HEK293 (cell line): ENCODE measurements around the gene RAB36.

Experiments
- CTCF ChIA-PET: fragments of 350-600 bp; formaldehyde crosslinking; extraction: SDS; loops from one replicate; lab custom pipeline; 2021; ENCODE audit warnings: antibody characterized with exemption; lab: Yijun Ruan, JAX
- POLR2A ChIA-PET: fragments of 300-600 bp; formaldehyde crosslinking; extraction: SDS; loops from one replicate; lab custom pipeline; 2020; ENCODE audit warnings: antibody characterized with exemption, inconsistent platforms; lab: Yijun Ruan, JAX
- H3K27ac ChIP-seq: fragments of 200-500 bp; sonication (Bioruptor generic); 2 replicates; pipeline ENCODE4 v1.5.1; 2014; ENCODE audit warnings: low read depth, low read length, control low read depth, inconsistent platforms; ENCODE audit errors: extremely low read depth
- H3K36me3 ChIP-seq, 2 experiments: fragments of 200-500 bp in 1 of 2; sonication (Bioruptor generic) in 1 of 2; 1 replicate in 1 of 2; 2 replicates in 1 of 2; pipeline ENCODE4 v1.5.1; 2014 to 2017; ENCODE audit warnings: inconsistent platforms in 2 of 2, low read length in 2 of 2; ENCODE audit not compliant: control insufficient read depth in 2 of 2, insufficient read depth in 1 of 2
- H3K4me1 ChIP-seq: fragments of 200-500 bp; sonication (Bioruptor generic); 2 replicates; pipeline ENCODE4 v1.5.1; 2014; ENCODE audit warnings: mild to moderate bottlenecking, low read length, inconsistent platforms; ENCODE audit not compliant: control insufficient read depth, insufficient read depth
- H3K4me3 ChIP-seq: 2 replicates; pipeline ENCODE4 v1.5.1; 2011; ENCODE audit warnings: low read depth, mild to moderate bottlenecking, control low read depth, low read length, moderate library complexity
- H3K9me3 ChIP-seq: fragments of 200-500 bp; sonication (Bioruptor generic); 2 replicates; pipeline ENCODE4 v1.5.1; 2014; ENCODE audit warnings: low read depth, low read length, inconsistent platforms; ENCODE audit not compliant: control insufficient read depth, insufficient read depth
- IKZF3 ChIP-seq: fragments of 450-650 bp; IDR thresholded peaks from 2 replicates; pipeline ENCODE4 v1.5.0; 2018; ENCODE audit warnings: missing biosample characterization, mild to moderate bottlenecking, missing genetic modification characterization, moderate library complexity
- REPIN1 ChIP-seq: fragments of 450-650 bp; formaldehyde crosslinking; IDR thresholded peaks from 2 replicates; pipeline ENCODE4 v1.5.1; 2017; ENCODE audit warnings: missing biosample characterization, missing genetic modification characterization, low read depth
- WT1 ChIP-seq: fragments of 450-650 bp; formaldehyde crosslinking; IDR thresholded peaks from 2 replicates; pipeline ENCODE4 v1.5.1; 2016; ENCODE audit warnings: missing biosample characterization, missing genetic modification characterization
- YY2 ChIP-seq: fragments of 450-650 bp; formaldehyde crosslinking; IDR thresholded peaks from 2 replicates; pipeline ENCODE4 v1.5.1; 2016; ENCODE audit warnings: missing biosample characterization, missing genetic modification characterization
- ZBTB20 ChIP-seq: fragments of 450-650 bp; formaldehyde crosslinking; IDR thresholded peaks from 2 replicates; pipeline ENCODE4 v1.5.1; 2016; ENCODE audit warnings: missing biosample characterization, missing genetic modification characterization
- ZIC2 ChIP-seq: fragments of 450-650 bp; formaldehyde crosslinking; IDR thresholded peaks from 2 replicates; pipeline ENCODE4 v1.5.1; 2016; ENCODE audit warnings: missing biosample characterization, missing genetic modification characterization
- ZNF133 ChIP-seq: fragments of 450-650 bp; formaldehyde crosslinking; IDR thresholded peaks from 2 replicates; pipeline ENCODE4 v1.5.1; 2016; ENCODE audit warnings: missing biosample characterization, missing genetic modification characterization
- ZNF140 ChIP-seq: fragments of 450-650 bp; formaldehyde crosslinking; IDR thresholded peaks from 2 replicates; pipeline ENCODE4 v1.5.1; 2016; ENCODE audit warnings: missing biosample characterization, missing genetic modification characterization
- ZNF214 ChIP-seq: fragments of 450-650 bp; formaldehyde crosslinking; IDR thresholded peaks from 2 replicates; pipeline ENCODE4 v1.5.1; 2017; ENCODE audit warnings: missing biosample characterization, mild to moderate bottlenecking, missing genetic modification characterization, borderline replicate concordance
- ZNF266 ChIP-seq: fragments of 450-650 bp; formaldehyde crosslinking; IDR thresholded peaks from 2 replicates; pipeline ENCODE4 v1.5.1; 2016; ENCODE audit warnings: missing biosample characterization, missing genetic modification characterization, low read depth
- ZNF302 ChIP-seq: fragments of 450-650 bp; formaldehyde crosslinking; IDR thresholded peaks from 2 replicates; pipeline ENCODE4 v1.5.1; 2016; ENCODE audit warnings: missing biosample characterization, missing genetic modification characterization, low read depth
- ZNF37A ChIP-seq: fragments of 450-650 bp; IDR thresholded peaks from 2 replicates; pipeline ENCODE4 v1.5.1; 2018; ENCODE audit warnings: missing biosample characterization, missing genetic modification characterization
- ZNF768 ChIP-seq: fragments of 450-650 bp; formaldehyde crosslinking; IDR thresholded peaks from 2 replicates; pipeline ENCODE4 v1.5.1; 2018; ENCODE audit warnings: missing biosample characterization, mild to moderate bottlenecking, missing genetic modification characterization
- TF ChIP-seq, protein P1 (sequence below): fragments of 450-650 bp; formaldehyde crosslinking; optimal IDR thresholded peaks from 2 replicates; pipeline ENCODE3; 2016; ENCODE audit warnings: missing biosample characterization, mild to moderate bottlenecking, missing genetic modification characterization
- TF ChIP-seq, protein P2 (sequence below): fragments of 450-650 bp; formaldehyde crosslinking; IDR thresholded peaks from 2 replicates; pipeline ENCODE4 v1.5.1; 2017; ENCODE audit warnings: missing biosample characterization, missing genetic modification characterization
- TF ChIP-seq, protein P3 (sequence below): fragments of 450-650 bp; formaldehyde crosslinking; IDR thresholded peaks from 2 replicates; pipeline ENCODE4 v1.5.1; 2016; ENCODE audit warnings: missing biosample characterization, missing genetic modification characterization
- TF ChIP-seq, protein P4 (sequence below): fragments of 450-650 bp; formaldehyde crosslinking; IDR thresholded peaks from 2 replicates; pipeline ENCODE4 v1.5.1; 2016; ENCODE audit warnings: missing biosample characterization, missing genetic modification characterization
- TF ChIP-seq, protein P5 (sequence below): IDR thresholded peaks from 2 replicates; pipeline ENCODE4 v1.6.1; 2011; ENCODE audit warnings: mild to moderate bottlenecking, low read depth, low read length, borderline replicate concordance

RAB36 gene

DNA sequence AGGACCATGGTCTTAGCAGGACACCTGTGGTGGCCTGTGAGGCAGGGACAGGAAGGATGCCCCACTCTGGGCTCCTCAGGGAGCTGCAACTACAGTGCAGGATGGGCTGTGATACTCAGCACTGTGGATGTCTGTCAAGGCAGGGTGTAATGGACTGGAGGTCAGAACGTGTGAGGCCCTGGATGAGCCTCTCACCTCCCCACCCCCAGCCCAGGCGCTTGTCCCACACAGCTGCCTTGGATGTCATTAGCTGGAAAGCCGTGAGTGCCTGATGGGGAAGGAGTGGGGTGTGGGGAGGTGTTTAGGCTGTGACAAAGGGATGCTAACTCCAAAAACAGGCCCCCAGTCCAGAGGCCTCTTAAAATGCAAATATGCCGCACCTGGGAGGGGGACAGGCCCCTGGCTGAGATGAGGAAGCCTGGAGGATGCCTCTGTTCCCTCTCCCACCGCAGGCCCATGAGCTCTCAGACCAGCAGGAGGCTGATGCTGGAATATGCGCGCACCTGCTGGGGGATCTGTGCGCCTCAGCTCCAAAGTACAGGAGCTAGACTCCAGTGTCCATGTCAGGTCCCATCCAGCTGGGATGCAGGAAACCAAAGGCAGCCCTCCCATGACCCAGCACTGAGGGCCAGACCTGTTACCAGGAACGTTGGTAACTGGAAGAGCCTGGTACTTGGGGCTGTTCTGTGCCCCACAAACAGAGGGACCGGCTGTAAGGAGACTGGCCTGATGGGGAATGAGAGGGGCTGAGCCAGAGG is 28.6 kb upstream of the RAB36 start:
- H3K4me3 ChIP-seq, result no peak overlapping the region
- H3K9me3 ChIP-seq, result no peaks in the 10 kb centered on the region
- H3K4me1 ChIP-seq, result no peaks in the 10 kb centered on the region
- TF ChIP-seq ZNF302 (tag by site-specific recombination), result no peak
- no peak for TF ChIP-seq REPIN1 (tag by site-specific recombination)
- TF ChIP-seq, protein P1, sequence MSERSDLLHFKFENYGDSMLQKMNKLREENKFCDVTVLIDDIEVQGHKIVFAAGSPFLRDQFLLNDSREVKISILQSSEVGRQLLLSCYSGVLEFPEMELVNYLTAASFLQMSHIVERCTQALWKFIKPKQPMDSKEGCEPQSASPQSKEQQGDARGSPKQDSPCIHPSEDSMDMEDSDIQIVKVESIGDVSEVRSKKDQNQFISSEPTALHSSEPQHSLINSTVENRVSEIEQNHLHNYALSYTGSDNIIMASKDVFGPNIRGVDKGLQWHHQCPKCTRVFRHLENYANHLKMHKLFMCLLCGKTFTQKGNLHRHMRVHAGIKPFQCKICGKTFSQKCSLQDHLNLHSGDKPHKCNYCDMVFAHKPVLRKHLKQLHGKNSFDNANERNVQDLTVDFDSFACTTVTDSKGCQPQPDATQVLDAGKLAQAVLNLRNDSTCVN (tag by site-specific recombination), result no peak
- TF ChIP-seq ZNF266 (tag by site-specific recombination), result no peak
- no peak for TF ChIP-seq ZBTB20
- TF ChIP-seq ZNF214 (tag by site-specific recombination), result no peak
- TF ChIP-seq, protein P2, sequence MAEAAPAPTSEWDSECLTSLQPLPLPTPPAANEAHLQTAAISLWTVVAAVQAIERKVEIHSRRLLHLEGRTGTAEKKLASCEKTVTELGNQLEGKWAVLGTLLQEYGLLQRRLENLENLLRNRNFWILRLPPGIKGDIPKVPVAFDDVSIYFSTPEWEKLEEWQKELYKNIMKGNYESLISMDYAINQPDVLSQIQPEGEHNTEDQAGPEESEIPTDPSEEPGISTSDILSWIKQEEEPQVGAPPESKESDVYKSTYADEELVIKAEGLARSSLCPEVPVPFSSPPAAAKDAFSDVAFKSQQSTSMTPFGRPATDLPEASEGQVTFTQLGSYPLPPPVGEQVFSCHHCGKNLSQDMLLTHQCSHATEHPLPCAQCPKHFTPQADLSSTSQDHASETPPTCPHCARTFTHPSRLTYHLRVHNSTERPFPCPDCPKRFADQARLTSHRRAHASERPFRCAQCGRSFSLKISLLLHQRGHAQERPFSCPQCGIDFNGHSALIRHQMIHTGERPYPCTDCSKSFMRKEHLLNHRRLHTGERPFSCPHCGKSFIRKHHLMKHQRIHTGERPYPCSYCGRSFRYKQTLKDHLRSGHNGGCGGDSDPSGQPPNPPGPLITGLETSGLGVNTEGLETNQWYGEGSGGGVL (tag by site-specific recombination), result no peak
- no peak for TF ChIP-seq YY2 (tag by site-specific recombination)
- TF ChIP-seq, protein P3, sequence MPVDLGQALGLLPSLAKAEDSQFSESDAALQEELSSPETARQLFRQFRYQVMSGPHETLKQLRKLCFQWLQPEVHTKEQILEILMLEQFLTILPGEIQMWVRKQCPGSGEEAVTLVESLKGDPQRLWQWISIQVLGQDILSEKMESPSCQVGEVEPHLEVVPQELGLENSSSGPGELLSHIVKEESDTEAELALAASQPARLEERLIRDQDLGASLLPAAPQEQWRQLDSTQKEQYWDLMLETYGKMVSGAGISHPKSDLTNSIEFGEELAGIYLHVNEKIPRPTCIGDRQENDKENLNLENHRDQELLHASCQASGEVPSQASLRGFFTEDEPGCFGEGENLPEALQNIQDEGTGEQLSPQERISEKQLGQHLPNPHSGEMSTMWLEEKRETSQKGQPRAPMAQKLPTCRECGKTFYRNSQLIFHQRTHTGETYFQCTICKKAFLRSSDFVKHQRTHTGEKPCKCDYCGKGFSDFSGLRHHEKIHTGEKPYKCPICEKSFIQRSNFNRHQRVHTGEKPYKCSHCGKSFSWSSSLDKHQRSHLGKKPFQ (tag by site-specific recombination), result no peak
- TF ChIP-seq, protein P4, sequence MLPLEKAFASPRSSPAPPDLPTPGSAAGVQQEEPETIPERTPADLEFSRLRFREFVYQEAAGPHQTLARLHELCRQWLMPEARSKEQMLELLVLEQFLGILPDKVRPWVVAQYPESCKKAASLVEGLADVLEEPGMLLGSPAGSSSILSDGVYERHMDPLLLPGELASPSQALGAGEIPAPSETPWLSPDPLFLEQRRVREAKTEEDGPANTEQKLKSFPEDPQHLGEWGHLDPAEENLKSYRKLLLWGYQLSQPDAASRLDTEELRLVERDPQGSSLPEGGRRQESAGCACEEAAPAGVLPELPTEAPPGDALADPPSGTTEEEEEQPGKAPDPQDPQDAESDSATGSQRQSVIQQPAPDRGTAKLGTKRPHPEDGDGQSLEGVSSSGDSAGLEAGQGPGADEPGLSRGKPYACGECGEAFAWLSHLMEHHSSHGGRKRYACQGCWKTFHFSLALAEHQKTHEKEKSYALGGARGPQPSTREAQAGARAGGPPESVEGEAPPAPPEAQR (tag by site-specific recombination), result no peak
- no peak for TF ChIP-seq ZNF768 (tag by site-specific recombination)
- no peak for TF ChIP-seq ZIC2
- TF ChIP-seq IKZF3 (tag by site-specific recombination), result no peak
- TF ChIP-seq, protein P5, sequence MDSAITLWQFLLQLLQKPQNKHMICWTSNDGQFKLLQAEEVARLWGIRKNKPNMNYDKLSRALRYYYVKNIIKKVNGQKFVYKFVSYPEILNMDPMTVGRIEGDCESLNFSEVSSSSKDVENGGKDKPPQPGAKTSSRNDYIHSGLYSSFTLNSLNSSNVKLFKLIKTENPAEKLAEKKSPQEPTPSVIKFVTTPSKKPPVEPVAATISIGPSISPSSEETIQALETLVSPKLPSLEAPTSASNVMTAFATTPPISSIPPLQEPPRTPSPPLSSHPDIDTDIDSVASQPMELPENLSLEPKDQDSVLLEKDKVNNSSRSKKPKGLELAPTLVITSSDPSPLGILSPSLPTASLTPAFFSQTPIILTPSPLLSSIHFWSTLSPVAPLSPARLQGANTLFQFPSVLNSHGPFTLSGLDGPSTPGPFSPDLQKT, result no peak
- no peak for TF ChIP-seq ZNF140 (tag by site-specific recombination)
- TF ChIP-seq ZNF133 (tag by site-specific recombination), result no peak
- TF ChIP-seq WT1 (tag by site-specific recombination), result no peak
- no peak for TF ChIP-seq ZNF37A (tag by site-specific recombination)
- ChIA-PET CTCF (interaction anchor here (0.6 kb wide), 1 partner anchor 252 kb away, joined by 3 read pairs; no protein-coding TSS in a partner anchor), POLR2A (interaction anchor here (1.3 kb wide), 1 partner anchor 8 kb away, joined by 3 read pairs; no protein-coding TSS in a partner anchor)
- H3K27ac ChIP-seq, result no peak overlapping the region
- peaks cover 0 to 20% of the 10 kb centered on the region in 2 experiments; a peak in 1 of 3 replicates for H3K36me3 ChIP-seq
